AG08396 (cell line): Measurements from ENCODE around the gene DCAF6.

Experiments used
- DNase-seq: peaks from one replicate; pipeline ENCODE4 v3.0.0; 2012; ENCODE audit warnings: low spot score, mixed read lengths

The DCAF6 gene

GRCh38 chr1:168084396-168085231 is 148.1 kb downstream of the DCAF6 start:
- DNase-seq, result peak; percentile 64

- no peak for DNase-seq
Observed at GRCh38 chr1:168085401-168085872, 149.0 kb downstream of the DCAF6 start.

GRCh38 chr1:168086438-168086837 is 150.0 kb downstream of the DCAF6 start:
- no peak for DNase-seq

- DNase-seq, result no peak
Observed at GRCh38 chr1:168087696-168088095, 151.2 kb downstream of the DCAF6 start.

GRCh38 chr1:168088511-168089325 is 152.2 kb downstream of the DCAF6 start:
- no peak for DNase-seq

GRCh38 chr1:168089326-168089978 is 153.0 kb downstream of the DCAF6 start:
- no peak for DNase-seq

GRCh38 chr1:168089979-168090337 is 153.5 kb downstream of the DCAF6 start:
- DNase-seq, result no peak

- no peak for DNase-seq
Observed at GRCh38 chr1:168090395-168090794, 153.9 kb downstream of the DCAF6 start.

GRCh38 chr1:168091063-168091462 is 154.6 kb downstream of the DCAF6 start:
- DNase-seq, result no peak

- DNase-seq, result no peak
Observed at GRCh38 chr1:168091720-168092550, 155.5 kb downstream of the DCAF6 start.

GRCh38 chr1:168092566-168093355 is 156.3 kb downstream of the DCAF6 start:
- DNase-seq, result no peak

- no peak for DNase-seq
Observed at GRCh38 chr1:168093616-168094015, 157.1 kb downstream of the DCAF6 start.

GRCh38 chr1:168095476-168095875 is 159.0 kb downstream of the DCAF6 start:
- DNase-seq, result no peak

- DNase-seq, result no peak
Observed at GRCh38 chr1:168096296-168097165, 160.0 kb downstream of the DCAF6 start.

- no peak for DNase-seq
Observed at GRCh38 chr1:168097921-168098528, 161.5 kb downstream of the DCAF6 start.

GRCh38 chr1:168098534-168099320 is 162.2 kb downstream of the DCAF6 start:
- DNase-seq, result no peak

GRCh38 chr1:168099337-168099801 is 162.9 kb downstream of the DCAF6 start:
- no peak for DNase-seq

GRCh38 chr1:168100315-168101002 is 164.0 kb downstream of the DCAF6 start:
- no peak for DNase-seq
